Measurements from ENCODE around the gene PET117.

GRCh38 chr20:18139832-18140231 lies 2.2 kb downstream of the PET117 start:
- TF ChIP-seq EZH2 (IDR thresholded peaks at IDR 0.05) (no peak), POLR2AphosphoS5 (IDR thresholded peaks at IDR 0.05; ENCODE audit: borderline replicate concordance, low read depth, low read length) (no peak)
